T-cell (primary cell): ENCODE measurements around the gene HES4. TPM values are rescaled to one million over a fixed set of nuclear protein-coding genes. Genes with fewer than 3 reads are reported as not detected.

Experiments
- ATAC-seq, 4 experiments: fragments of 200-7000 bp in 3 of 4; fragments of 150-1000 bp in 1 of 4; cut with Tn5 transposase; replicated peaks in 1 of 4; 1 replicate in 3 of 4; 2 replicates in 1 of 4; pipeline ENCODE4 v1.10.0; 2021; ENCODE audit warnings: moderate library complexity in 3 of 4, mild to moderate bottlenecking in 2 of 4, moderate number of reproducible peaks in 1 of 4
- CTCF ChIA-PET, 2 donors: fragments of 300-600 bp; sonication (Branson Sonifier 250); formaldehyde crosslinking; loops; one replicate each; lab custom pipeline; 2022; ENCODE audit warnings: antibody characterized with exemption in 2 of 2; lab: Charles Lee
- POLR2A ChIA-PET, 2 donors: fragments of 300-600 bp; sonication (Branson Sonifier 250); formaldehyde crosslinking; loops; one replicate each; lab custom pipeline; 2022; ENCODE audit warnings: antibody characterized with exemption in 2 of 2; lab: Charles Lee
- DNase-seq, 35 experiments: peaks; one replicate each; pipeline versions ENCODE4 v3.0.0 to v3.0.0-alpha.2; 2013 to 2023
- H3K27ac ChIP-seq: one replicate; pipeline ENCODE4 v1.5.1; 2013; ENCODE audit warnings: low read length
- H3K27me3 ChIP-seq, 2 experiments: replicated peaks in 1 of 2; 1 replicate in 1 of 2; 2 replicates in 1 of 2; pipeline versions ENCODE4 v1.6.1 to v1.7.0; 2013; ENCODE audit warnings: low read length in 1 of 2, mixed read lengths in 1 of 2; ENCODE audit not compliant: control insufficient read depth in 2 of 2, insufficient read depth in 2 of 2; ENCODE audit errors: extremely low read depth in 1 of 2
- H3K36me3 ChIP-seq, 2 donors: 1 replicate in 1 of 2; 2 replicates in 1 of 2; pipeline versions ENCODE4 v1.6.1 to v1.7.0; 2013; ENCODE audit warnings: low read length in 1 of 2; ENCODE audit not compliant: control insufficient read depth in 2 of 2, insufficient read depth in 1 of 2; ENCODE audit errors: extremely low read depth in 1 of 2
- H3K4me1 ChIP-seq, 2 experiments: 1 replicate in 1 of 2; 2 replicates in 1 of 2; pipeline versions ENCODE4 v1.6.1 to v1.7.0; 2013; ENCODE audit warnings: low read length in 2 of 2, mixed read lengths in 1 of 2; ENCODE audit not compliant: insufficient read depth in 2 of 2, control insufficient read depth in 1 of 2; ENCODE audit errors: extremely low read depth in 1 of 2
- H3K4me3 ChIP-seq, 2 donors: 1 replicate in 1 of 2; 2 replicates in 1 of 2; pipeline versions ENCODE4 v1.5.1 to v1.7.0; 2013; ENCODE audit warnings: mild to moderate bottlenecking in 2 of 2, low read length in 1 of 2, moderate library complexity in 1 of 2; ENCODE audit not compliant: control insufficient read depth in 1 of 2; ENCODE audit errors: extremely low read depth in 1 of 2
- H3K9me3 ChIP-seq: 2 replicates; pipeline ENCODE4 v1.7.0; 2013
- H3K27ac Mint-ChIP-seq, 2 donors: one replicate each; pipeline ENCODE4 v1.8.0; 2020 to 2021; ENCODE audit warnings: mild to moderate bottlenecking in 2 of 2, mixed read lengths in 2 of 2
- H3K27me3 Mint-ChIP-seq, 2 donors: one replicate each; pipeline ENCODE4 v1.8.0; 2021 to 2022; ENCODE audit warnings: mixed read lengths in 2 of 2
- H3K36me3 Mint-ChIP-seq: one replicate; pipeline ENCODE4 v1.8.0; 2021; ENCODE audit warnings: mixed read lengths
- H3K4me1 Mint-ChIP-seq, 3 donors: one replicate each; pipeline ENCODE4 v1.8.0; 2020 to 2022; ENCODE audit warnings: mixed read lengths in 3 of 3, mild to moderate bottlenecking in 1 of 3
- H3K4me3 Mint-ChIP-seq, 3 donors: one replicate each; pipeline ENCODE4 v1.8.0; 2020 to 2022; ENCODE audit warnings: mild to moderate bottlenecking in 3 of 3, mixed read lengths in 3 of 3, moderate library complexity in 3 of 3
- H3K9me3 Mint-ChIP-seq, 3 donors: one replicate each; pipeline ENCODE4 v1.8.0; 2020 to 2022; ENCODE audit warnings: mixed read lengths in 3 of 3
- WGBS: methylation state at CpG from one replicate; pipeline ENCODE4 v1.1.5; 2013; ENCODE audit warnings: missing lambda C conversion rate; ENCODE audit not compliant: insufficient coverage; 5-methylcytosine and 5-hydroxymethylcytosine counted together
- total RNA-seq, 35 experiments: library from RNA in 6 of 35; stranded (reverse) in 6 of 35; fragments of 120-200 nt in 1 of 35; gene quantifications; one replicate each; pipeline versions ENCODE4 v1.2.1 to v1.2.4 and lab custom pipeline; 2013 to 2026

The HES4 gene
- total RNA-seq, 5 donors from 2014 or later (not counting 1 experiment from before 2014, with no cell fraction given): 1.5 to 11.9 (median 2.6) TPM

GRCh38 chr1:984476-984814 lies 15.5 kb downstream of the HES4 start:
- no peak overlapping the region for H3K4me3 Mint-ChIP-seq
- no peak overlapping the region for H3K27ac Mint-ChIP-seq
- ChIA-PET CTCF (interaction anchor here (0.6 to 1.1 kb wide), 5 partner anchors 9 to 520 kb away, joined by 3 to 4 read pairs (median 3); no protein-coding TSS in a partner anchor), POLR2A (no interaction called here)
- no peaks in the 10 kb centered on the region for H3K36me3 ChIP-seq
- peaks cover 2 to 51% of the 10 kb centered on the region in 2 experiments for H3K27me3 ChIP-seq
- peaks cover 0 to 6% of the 10 kb centered on the region in 2 experiments for H3K4me1 ChIP-seq
- H3K4me1 Mint-ChIP-seq: no peaks in the 10 kb centered on the region
- no peak for DNase-seq
- no peak overlapping the region for H3K27ac ChIP-seq
- H3K4me3 ChIP-seq: no peak overlapping the region
- H3K9me3 ChIP-seq: no peaks in the 10 kb centered on the region
- H3K27me3 Mint-ChIP-seq: peaks cover 15 to 37% of the 10 kb centered on the region in 2 donors
- no peaks in the 10 kb centered on the region for H3K36me3 Mint-ChIP-seq
- ATAC-seq: no peak
- WGBS: 7% methylated on average over 2 of the region's 12 CpGs
- no peaks in the 10 kb centered on the region for H3K9me3 Mint-ChIP-seq

GRCh38 chr1:983798-984475 lies 16.0 kb downstream of the HES4 start:
- Mint-ChIP-seq H3K36me3 (no peaks in the 10 kb centered on the region), H3K27me3 (peaks cover 12 to 37% of the 10 kb centered on the region in 2 donors)
- POLR2A ChIA-PET: no interaction called here

GRCh38 chr1:982765-983436 lies 17.0 kb downstream of the HES4 start:
- Mint-ChIP-seq H3K27me3 (peaks cover 8 to 36% of the 10 kb centered on the region in 2 donors), H3K4me1 (peaks cover 0 to 3% (median 0%) of the 10 kb centered on the region in 3 donors), H3K9me3 (no peaks in the 10 kb centered on the region), H3K27ac (no peak overlapping the region), H3K4me3 (no peak overlapping the region), H3K36me3 (no peaks in the 10 kb centered on the region)
- Histone ChIP-seq H3K36me3 (no peaks in the 10 kb centered on the region), H3K27ac (no peak overlapping the region), H3K4me3 (no peak overlapping the region), H3K4me1 (peaks cover 0 to 6% of the 10 kb centered on the region in 2 experiments), H3K9me3 (no peaks in the 10 kb centered on the region), H3K27me3 (peaks cover 2 to 61% of the 10 kb centered on the region in 2 experiments)
- 83% methylated on average over 36 of the region's 43 CpGs for WGBS
- no peak for ATAC-seq
- peak in 1 of 35 experiments; percentile 3 for DNase-seq
- ChIA-PET POLR2A (no interaction called here), CTCF (interaction anchor here (0.5 to 1.2 kb wide), 3 partner anchors 30 to 81 kb away, joined by 3 to 5 read pairs (median 4); partner anchors contain the start of gene ISG15 (in 1 of the 2))

More at GRCh38 chr1:983798-984475, 16.0 kb downstream of the HES4 start:
- Histone ChIP-seq H3K4me3 (no peak overlapping the region), H3K27ac (no peak overlapping the region), H3K27me3 (peaks cover 2 to 53% of the 10 kb centered on the region in 2 experiments), H3K36me3 (no peaks in the 10 kb centered on the region), H3K9me3 (no peaks in the 10 kb centered on the region), H3K4me1 (peaks cover 0 to 6% of the 10 kb centered on the region in 2 experiments)
- 10% methylated on average over 22 of the region's 29 CpGs for WGBS
- Mint-ChIP-seq H3K27ac (no peak overlapping the region), H3K9me3 (no peaks in the 10 kb centered on the region), H3K4me1 (no peaks in the 10 kb centered on the region), H3K4me3 (no peak overlapping the region)
- CTCF ChIA-PET: interaction anchor here (0.6 to 1.1 kb wide), 4 partner anchors 9 to 520 kb away, joined by 3 to 4 read pairs (median 3); no protein-coding TSS in a partner anchor
- ATAC-seq: peak; percentile 73 to 84 (median 78)
- peak in 27 of 35 experiments; percentile 27 to 75 (median 52) for DNase-seq

- no peak within 1 kb of the TSS for H3K4me3 Mint-ChIP-seq
- CTCF ChIA-PET: no interaction called here
- H3K36me3 Mint-ChIP-seq: no peaks in the 10 kb centered on the region
- Histone ChIP-seq H3K36me3 (no peaks in the 10 kb centered on the region), H3K9me3 (no peaks in the 10 kb centered on the region), H3K4me1 (peaks cover 0 to 6% of the 10 kb centered on the region in 2 experiments), H3K4me3 (no peak within 1 kb of the TSS), H3K27ac (no peak within 1 kb of the TSS), H3K27me3 (peaks cover 2 to 61% of the 10 kb centered on the region in 2 experiments)
- H3K27ac Mint-ChIP-seq: no peak within 1 kb of the TSS
- POLR2A ChIA-PET: no interaction called here
- H3K4me1 Mint-ChIP-seq: peaks cover 0 to 3% (median 0%) of the 10 kb centered on the region in 3 donors
- peaks cover 8 to 30% of the 10 kb centered on the region in 2 donors for H3K27me3 Mint-ChIP-seq
- ATAC-seq (no peak), DNase-seq (no peak)
- WGBS: 70% methylated on average over 28 of the region's 28 CpGs
- no peaks in the 10 kb centered on the region for H3K9me3 Mint-ChIP-seq
These were observed 17.8 kb downstream of the HES4 start, which contains the start of gene PERM1 for GRCh38 chr1:981955-982558. Gene PERM1, minus strand, starts transcription at chr1:982093. Its CDS starts 1,064 bp downstream, at chr1:981029.

GRCh38 chr1:981491-981954 lies 18.4 kb downstream of the HES4 start:
- H3K27ac ChIP-seq: no peak overlapping the region
- WGBS: 66% methylated on average over 17 of the region's 21 CpGs
- H3K36me3 ChIP-seq: no peaks in the 10 kb centered on the region
- H3K9me3 ChIP-seq: no peaks in the 10 kb centered on the region
- Mint-ChIP-seq H3K4me1 (peaks cover 0 to 3% (median 0%) of the 10 kb centered on the region in 3 donors), H3K36me3 (no peaks in the 10 kb centered on the region), H3K9me3 (no peaks in the 10 kb centered on the region), H3K4me3 (no peak overlapping the region), H3K27ac (no peak overlapping the region), H3K27me3 (peaks cover 8 to 30% of the 10 kb centered on the region in 2 donors)
- H3K4me1 ChIP-seq: peaks cover 0 to 6% of the 10 kb centered on the region in 2 experiments
- no peak overlapping the region for H3K4me3 ChIP-seq
- CTCF ChIA-PET: interaction anchor here in 1 of 2 donors (1.4 kb wide), 1 partner anchor 21 kb away, joined by 4 read pairs; no protein-coding TSS in a partner anchor
- DNase-seq (peak in 1 of 35 experiments; percentile 4), ATAC-seq (no peak)
- POLR2A ChIA-PET: no interaction called here
- H3K27me3 ChIP-seq: peaks cover 2 to 61% of the 10 kb centered on the region in 2 experiments
